ENCODE measurements around the gene SERINC3. TPM values are rescaled to one million over a fixed set of nuclear protein-coding genes. Genes with fewer than 3 reads are reported as not detected.

The SERINC3 gene
- total RNA-seq, 1 experiment from 2014 or later = 76.1 TPM

DNA sequence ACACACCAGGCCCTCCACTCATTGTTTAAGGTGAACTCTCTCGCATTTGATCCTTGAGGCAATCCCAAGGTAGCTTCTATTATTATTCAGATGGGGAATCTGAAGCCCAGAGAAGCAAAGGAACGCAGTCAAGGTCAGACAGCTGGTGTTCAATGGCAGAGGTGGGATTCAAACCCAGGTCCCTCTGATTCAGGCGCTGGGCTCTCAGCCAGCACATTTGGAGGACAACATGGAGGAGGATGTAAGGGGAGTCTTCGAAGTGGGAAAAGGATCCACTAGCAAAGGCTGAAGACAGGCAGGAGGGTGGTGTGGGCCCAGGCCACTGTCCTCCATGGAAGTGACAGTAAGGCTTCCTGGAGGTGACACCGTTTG lies 60.1 kb downstream of the SERINC3 start:
- Histone ChIP-seq H3K9me3 (replicated peaks) (no peaks in the 10 kb centered on the region), H3K4me1 (replicated peaks) (no peaks in the 10 kb centered on the region), H3K36me3 (no peaks in the 10 kb centered on the region), H3K27ac (no peak overlapping the region), H3K27me3 (replicated peaks) (no peaks in the 10 kb centered on the region), H3K4me3 (no peak overlapping the region)
- no peak for DNase-seq (ENCODE audit: low read depth in 1 of 2, low spot score in 2 of 2)

DNA sequence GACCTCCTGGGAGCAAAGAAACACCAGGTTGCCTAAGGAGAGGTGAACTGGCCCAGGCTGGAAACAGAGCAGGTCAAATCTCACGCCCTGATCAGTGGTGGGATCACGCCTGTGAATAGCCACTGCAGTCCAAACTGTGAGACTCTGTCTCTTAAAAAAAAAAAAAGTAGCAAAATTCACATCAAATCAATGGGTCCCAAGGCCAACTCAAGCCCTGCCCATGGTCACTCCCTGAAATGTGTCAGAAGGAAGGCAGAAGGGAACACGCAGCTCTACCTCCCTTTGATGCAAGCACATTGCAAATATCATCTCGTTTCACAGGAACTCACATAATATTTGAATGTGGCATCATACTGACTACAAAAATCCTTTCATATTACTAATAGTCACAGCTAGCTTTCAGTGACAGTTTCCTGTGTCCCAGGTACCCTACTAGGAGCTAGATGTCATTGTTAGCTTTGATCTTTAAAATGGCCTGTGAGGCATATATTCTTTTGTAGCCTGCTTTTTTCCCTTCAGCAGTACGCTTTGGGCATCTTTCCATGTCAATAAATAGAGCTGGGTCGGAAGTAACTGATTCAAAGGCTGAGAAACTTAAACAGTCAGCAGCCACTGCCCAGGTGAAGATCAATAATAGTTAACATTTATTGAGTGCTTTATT lies 60.6 kb downstream of the SERINC3 start:
- Histone ChIP-seq H3K4me3 (no peak overlapping the region), H3K4me1 (replicated peaks) (no peaks in the 10 kb centered on the region)

GRCh38 chr20:44460795-44461141 lies 61.1 kb downstream of the SERINC3 start:
- Histone ChIP-seq H3K4me1 (replicated peaks) (no peaks in the 10 kb centered on the region), H3K27me3 (replicated peaks) (no peaks in the 10 kb centered on the region), H3K9me3 (replicated peaks) (no peaks in the 10 kb centered on the region), H3K27ac (no peak overlapping the region), H3K4me3 (no peak overlapping the region), H3K36me3 (no peaks in the 10 kb centered on the region)
- DNase-seq (ENCODE audit: low read depth in 1 of 2, low spot score in 2 of 2) = peak in 1 of 2 experiments; percentile 25

More for the DNA sequence above, 60.6 kb downstream of the SERINC3 start:
- Histone ChIP-seq H3K27ac (no peak overlapping the region), H3K36me3 (no peaks in the 10 kb centered on the region), H3K27me3 (replicated peaks) (no peaks in the 10 kb centered on the region), H3K9me3 (replicated peaks) (no peaks in the 10 kb centered on the region)
- DNase-seq (ENCODE audit: low read depth in 1 of 2, low spot score in 2 of 2) = no peak

- Histone ChIP-seq H3K4me3 (no peak overlapping the region), H3K27me3 (replicated peaks) (no peaks in the 10 kb centered on the region), H3K4me1 (replicated peaks) (no peaks in the 10 kb centered on the region), H3K9me3 (replicated peaks) (no peaks in the 10 kb centered on the region), H3K27ac (no peak overlapping the region), H3K36me3 (no peaks in the 10 kb centered on the region)
- DNase-seq (ENCODE audit: low read depth in 1 of 2, low spot score in 2 of 2) = no peak
These were observed 62.6 kb downstream of the SERINC3 start for GRCh38 chr20:44459271-44459670.

DNA sequence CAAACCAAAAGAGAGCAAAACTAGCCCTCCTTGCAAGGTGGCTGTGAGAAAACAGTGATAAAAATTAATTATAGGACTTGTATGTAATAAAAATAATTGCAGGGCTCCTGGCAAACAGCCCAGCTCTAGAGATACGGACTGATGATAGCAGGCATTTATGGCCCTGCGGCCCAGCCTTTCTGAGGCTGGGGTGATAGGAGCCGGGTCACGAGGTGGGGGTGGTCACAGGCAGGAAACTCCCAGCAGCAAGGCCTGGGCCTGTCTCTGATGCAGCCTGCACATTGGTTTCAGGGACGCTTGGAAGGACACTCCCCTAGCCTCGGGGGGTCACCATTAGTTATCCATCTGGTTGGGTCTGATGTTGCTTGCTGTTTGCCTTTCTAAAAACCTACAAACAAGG lies 64.9 kb downstream of the SERINC3 start:
- H3K27me3 ChIP-seq (replicated peaks) = no peaks in the 10 kb centered on the region
- no peaks in the 10 kb centered on the region for H3K9me3 ChIP-seq (replicated peaks)
- no peaks in the 10 kb centered on the region for H3K4me1 ChIP-seq (replicated peaks)
- H3K4me3 ChIP-seq = no peak overlapping the region
- DNase-seq (ENCODE audit: low read depth in 1 of 2, low spot score in 2 of 2) = no peak
- H3K27ac ChIP-seq = no peak overlapping the region
- H3K36me3 ChIP-seq = no peaks in the 10 kb centered on the region

GRCh38 chr20:44456611-44457010 lies 65.3 kb downstream of the SERINC3 start:
- no peak overlapping the region for H3K27ac ChIP-seq
- H3K36me3 ChIP-seq = no peaks in the 10 kb centered on the region

GRCh38 chr20:44455126-44455525 lies 66.7 kb downstream of the SERINC3 start:
- no peak overlapping the region for H3K4me3 ChIP-seq
- H3K4me1 ChIP-seq (replicated peaks) = peaks cover 6% of the 10 kb centered on the region
- no peaks in the 10 kb centered on the region for H3K27me3 ChIP-seq (replicated peaks)
- DNase-seq (ENCODE audit: low read depth in 1 of 2, low spot score in 2 of 2) = no peak
- no peaks in the 10 kb centered on the region for H3K9me3 ChIP-seq (replicated peaks)
- H3K27ac ChIP-seq = no peak overlapping the region
- H3K36me3 ChIP-seq = no peaks in the 10 kb centered on the region

More at GRCh38 chr20:44456611-44457010, 65.3 kb downstream of the SERINC3 start:
- Histone ChIP-seq H3K4me1 (replicated peaks) (no peaks in the 10 kb centered on the region), H3K4me3 (no peak overlapping the region), H3K9me3 (replicated peaks) (no peaks in the 10 kb centered on the region), H3K27me3 (replicated peaks) (no peaks in the 10 kb centered on the region)
- no peak for DNase-seq (ENCODE audit: low read depth in 1 of 2, low spot score in 2 of 2)

GRCh38 chr20:44454306-44454963 lies 67.4 kb downstream of the SERINC3 start:
- no peak overlapping the region for H3K4me3 ChIP-seq
- no peaks in the 10 kb centered on the region for H3K9me3 ChIP-seq (replicated peaks)
- no peaks in the 10 kb centered on the region for H3K27me3 ChIP-seq (replicated peaks)
- no peaks in the 10 kb centered on the region for H3K36me3 ChIP-seq
- DNase-seq (ENCODE audit: low read depth in 1 of 2, low spot score in 2 of 2) = no peak
- H3K4me1 ChIP-seq (replicated peaks) = peaks cover 6% of the 10 kb centered on the region
- no peak overlapping the region for H3K27ac ChIP-seq

- Histone ChIP-seq H3K9me3 (replicated peaks) (no peaks in the 10 kb centered on the region), H3K27me3 (replicated peaks) (no peaks in the 10 kb centered on the region), H3K4me3 (no peak overlapping the region), H3K4me1 (replicated peaks) (peaks cover 6% of the 10 kb centered on the region), H3K27ac (no peak overlapping the region), H3K36me3 (no peaks in the 10 kb centered on the region)
- no peak for DNase-seq (ENCODE audit: low read depth in 1 of 2, low spot score in 2 of 2)
These were observed 70.9 kb downstream of the SERINC3 start for GRCh38 chr20:44450903-44451450.

GRCh38 chr20:44450281-44450889 lies 71.5 kb downstream of the SERINC3 start:
- no peaks in the 10 kb centered on the region for H3K36me3 ChIP-seq
- no peaks in the 10 kb centered on the region for H3K27me3 ChIP-seq (replicated peaks)
- no peaks in the 10 kb centered on the region for H3K9me3 ChIP-seq (replicated peaks)
- H3K4me3 ChIP-seq = no peak overlapping the region
- no peak overlapping the region for H3K27ac ChIP-seq
- DNase-seq (ENCODE audit: low read depth in 1 of 2, low spot score in 2 of 2) = no peak
- H3K4me1 ChIP-seq (replicated peaks) = peaks cover 6% of the 10 kb centered on the region

DNA sequence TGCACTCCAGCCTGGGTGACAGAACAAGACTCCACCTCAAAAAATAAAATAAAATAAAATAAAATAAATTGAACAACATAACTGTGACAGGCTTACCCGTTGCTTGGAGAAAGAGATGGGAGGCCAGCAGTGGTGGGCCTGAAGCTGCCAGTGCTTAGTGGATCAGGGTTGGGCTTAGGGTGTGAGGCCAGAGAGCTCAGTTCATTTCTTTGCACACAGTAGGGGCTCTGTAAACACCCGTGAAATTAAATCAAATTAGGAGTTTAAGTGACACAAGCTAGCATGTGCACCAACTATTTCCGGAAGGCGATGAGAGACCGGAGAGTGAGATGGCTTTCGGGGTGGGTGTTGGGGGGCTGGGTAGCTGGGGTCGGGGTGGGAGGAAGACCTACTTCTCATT lies 72.0 kb downstream of the SERINC3 start:
- Histone ChIP-seq H3K4me3 (no peak overlapping the region), H3K27ac (no peak overlapping the region), H3K4me1 (replicated peaks) (peaks cover 6% of the 10 kb centered on the region), H3K36me3 (no peaks in the 10 kb centered on the region), H3K9me3 (replicated peaks) (no peaks in the 10 kb centered on the region), H3K27me3 (replicated peaks) (no peaks in the 10 kb centered on the region)
- no peak for DNase-seq (ENCODE audit: low read depth in 1 of 2, low spot score in 2 of 2)

DNA sequence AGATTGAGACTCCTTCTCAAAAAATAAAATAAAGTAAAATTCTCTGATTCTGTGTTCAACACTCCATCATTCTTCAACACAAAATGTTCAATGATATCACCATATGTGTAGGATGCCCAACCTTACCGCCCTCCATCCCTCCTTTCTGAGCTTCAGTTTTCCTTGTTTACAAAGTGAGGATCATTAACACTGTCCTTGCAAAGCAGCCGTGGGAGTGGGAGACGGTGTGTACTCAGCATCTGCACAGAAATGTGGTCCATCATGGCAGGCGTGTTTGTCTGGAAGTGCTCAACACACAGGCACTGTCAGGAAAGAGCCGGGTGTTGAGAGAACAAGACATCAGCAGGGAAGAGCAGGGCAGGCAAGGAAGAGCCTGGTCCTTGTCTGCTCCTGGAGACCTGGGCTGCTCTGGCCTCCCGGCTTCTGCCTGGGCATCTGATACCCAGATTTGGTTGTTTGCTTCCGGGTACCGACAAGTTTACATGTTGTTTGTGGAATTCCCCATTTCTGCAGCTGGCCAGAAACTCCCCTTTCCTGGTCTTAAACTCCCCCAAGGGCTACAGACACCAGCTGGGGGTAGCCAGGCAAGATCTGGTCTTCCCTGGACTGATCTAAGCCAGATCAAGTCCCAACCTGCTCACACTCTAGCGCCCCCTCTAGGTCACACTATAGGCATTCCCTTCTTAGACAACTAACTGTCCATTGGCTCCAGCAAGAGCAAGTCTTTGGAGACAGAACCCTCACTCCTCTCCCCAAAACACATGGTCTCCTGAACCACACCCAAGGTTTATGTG lies 72.9 kb downstream of the SERINC3 start:
- no peak for DNase-seq (ENCODE audit: low read depth in 1 of 2, low spot score in 2 of 2)
- peaks cover 6% of the 10 kb centered on the region for H3K4me1 ChIP-seq (replicated peaks)
- H3K4me3 ChIP-seq = no peak overlapping the region
- H3K27me3 ChIP-seq (replicated peaks) = no peaks in the 10 kb centered on the region
- H3K9me3 ChIP-seq (replicated peaks) = no peaks in the 10 kb centered on the region
- H3K36me3 ChIP-seq = no peaks in the 10 kb centered on the region
- no peak overlapping the region for H3K27ac ChIP-seq

- no peak overlapping the region for H3K27ac ChIP-seq
- no peak overlapping the region for H3K4me3 ChIP-seq
- no peaks in the 10 kb centered on the region for H3K36me3 ChIP-seq
- DNase-seq (ENCODE audit: low read depth in 1 of 2, low spot score in 2 of 2) = no peak
- peaks cover 6% of the 10 kb centered on the region for H3K4me1 ChIP-seq (replicated peaks)
- no peaks in the 10 kb centered on the region for H3K9me3 ChIP-seq (replicated peaks)
- no peaks in the 10 kb centered on the region for H3K27me3 ChIP-seq (replicated peaks)
These were observed 73.9 kb downstream of the SERINC3 start for GRCh38 chr20:44447827-44448419.

Measured in SJSA1 (cell line).